ENCODE measurements around the gene ASCL4. TPM values are rescaled to one million over a fixed set of nuclear protein-coding genes. Genes with fewer than 3 reads are reported as not detected.

Gene ASCL4
- total and polyA plus RNA-seq, 2 of the 4 experiments (the other 2 are of a cell fraction) = not detected

- Histone ChIP-seq H3K56ac (ENCODE audit: extremely low read depth, insufficient read depth, low read length) (no peak overlapping the region), H4K91ac (ENCODE audit: insufficient read depth, low read depth, low read length) (no peak overlapping the region), H3K4me2 (ENCODE audit: low read depth, low read length) (no peak overlapping the region), H3K9me3 (ENCODE audit: control insufficient read depth, insufficient read depth, low read length) (no peaks in the 10 kb centered on the region), H4K8ac (ENCODE audit: low read depth in 2 of 2, low read length in 2 of 2) (no peak overlapping the region), H3K27ac (ENCODE audit: insufficient read depth, low read length) (no peak overlapping the region), H3K79me1 (ENCODE audit: low read depth in 1 of 2, low read length in 2 of 2) (peaks cover 3 to 14% of the 10 kb centered on the region in 2 experiments; a peak in 3 of 4 replicates), H3K14ac (replicated peaks; ENCODE audit: low read depth, low read length) (no peak overlapping the region), H2AK9ac (replicated peaks; ENCODE audit: low read depth, low read length, poor library complexity) (no peak overlapping the region), H3K9me1 (ENCODE audit: insufficient read depth, low read length) (peaks cover under 1% of the 10 kb centered on the region; the same call in 1 of the 2 replicates), H2AFZ (replicated peaks; ENCODE audit: low read length, poor library complexity) (no peak overlapping the region), H2BK120ac (ENCODE audit: low read depth, low read length) (no peak overlapping the region), H3K9ac (ENCODE audit: low read depth, low read length) (no peak overlapping the region), H4K5ac (ENCODE audit: low read depth, low read length) (no peak overlapping the region), H2BK5ac (ENCODE audit: low read depth, low read length, poor library complexity, severe bottlenecking) (no peak overlapping the region), H3K23ac (ENCODE audit: low read depth, low read length) (no peak overlapping the region), H3K36me3 (ENCODE audit: control insufficient read depth, insufficient read depth, low read length) (peaks cover 56% of the 10 kb centered on the region), H3K4me1 (ENCODE audit: control insufficient read depth, insufficient read depth, low read length) (no peaks in the 10 kb centered on the region), H2BK15ac (ENCODE audit: low read depth, low read length) (no peak overlapping the region), H3K18ac (ENCODE audit: low read depth, low read length) (no peak overlapping the region), H4K20me1 (ENCODE audit: insufficient read depth, low read length) (0 out of 2 replicates have a peak, but pooled peaks cover 4% of the 10 kb centered on the region), H3K4me3 (ENCODE audit: insufficient read depth, low read depth, low read length) (no peak overlapping the region), H2BK20ac (ENCODE audit: low read depth, low read length) (no peak overlapping the region), H3K4ac (ENCODE audit: low read depth, low read length) (no peak overlapping the region), H3K27me3 (ENCODE audit: control insufficient read depth, insufficient read depth, low read length) (no peaks in the 10 kb centered on the region), H2AK5ac (ENCODE audit: low read depth, low read length) (no peak overlapping the region)
- intact Hi-C loops (cut with micrococcal nuclease) = no loop called here
- WGBS, 2 experiments (ENCODE audit: extremely low coverage in 2 of 2, insufficient read length in 1 of 2) = 100% methylated on average over 1 of the region's 4 CpGs; no CpG with 5 or more reads in 1 of the 2 experiments
- in situ Hi-C loops (cut with MboI; ENCODE audit: low sequenced_read_pairs) = no loop called here
- TF ChIP-seq MXI1 (IDR thresholded peaks at IDR 0.05; ENCODE audit: borderline replicate concordance, low read depth, low read length) (no peak), NFE2L2 (IDR thresholded peaks at IDR 0.05; ENCODE audit: low read depth, low read length) (no peak), CHD1 (IDR thresholded peaks at IDR 0.05; ENCODE audit: low read depth, low read length) (no peak), BHLHE40 (IDR thresholded peaks at IDR 0.05; ENCODE audit: low read depth, low read length) (no peak), RFX5 (IDR thresholded peaks at IDR 0.05; ENCODE audit: low read depth, low read length) (no peak), CTCF (conservative IDR thresholded peaks at IDR 0.05; ENCODE audit: low read depth, low read length) (no peak), CEBPB (IDR thresholded peaks at IDR 0.05; ENCODE audit: low read depth, low read length) (no peak), FOS (IDR thresholded peaks at IDR 0.05; ENCODE audit: low read depth, low read length) (no peak), POLR2A (IDR thresholded peaks at IDR 0.05; ENCODE audit: low read depth, low read length) (no peak), MAFK (IDR thresholded peaks at IDR 0.05; ENCODE audit: low read depth, low read length) (no peak), SMC3 (IDR thresholded peaks at IDR 0.05; ENCODE audit: low read depth, low read length) (no peak), RCOR1 (IDR thresholded peaks at IDR 0.05; ENCODE audit: insufficient replicate concordance, low read length) (no peak)
- TF ChIP-seq, protein P1, sequence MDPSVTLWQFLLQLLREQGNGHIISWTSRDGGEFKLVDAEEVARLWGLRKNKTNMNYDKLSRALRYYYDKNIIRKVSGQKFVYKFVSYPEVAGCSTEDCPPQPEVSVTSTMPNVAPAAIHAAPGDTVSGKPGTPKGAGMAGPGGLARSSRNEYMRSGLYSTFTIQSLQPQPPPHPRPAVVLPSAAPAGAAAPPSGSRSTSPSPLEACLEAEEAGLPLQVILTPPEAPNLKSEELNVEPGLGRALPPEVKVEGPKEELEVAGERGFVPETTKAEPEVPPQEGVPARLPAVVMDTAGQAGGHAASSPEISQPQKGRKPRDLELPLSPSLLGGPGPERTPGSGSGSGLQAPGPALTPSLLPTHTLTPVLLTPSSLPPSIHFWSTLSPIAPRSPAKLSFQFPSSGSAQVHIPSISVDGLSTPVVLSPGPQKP (IDR thresholded peaks at IDR 0.05; ENCODE audit: borderline replicate concordance, low read depth, low read length) = no peak
- no TSS peak for BruUV-seq (replicated peaks)
- ATAC-seq (ENCODE audit: low read depth) (no peak), DNase-seq (no peak)
- ChIA-PET CTCF (interaction anchor here (0.6 kb wide), 1 partner anchor 1422 kb away, joined by 3 read pairs; no protein-coding TSS in a partner anchor), POLR2A (ENCODE audit: unreplicated experiment) (no interaction called here)
- dilution Hi-C loops (cut with HindIII; ENCODE audit: low sequenced_read_pairs, unreplicated experiment) = no loop called here
Observed at GRCh38 chr12:107736914-107737313, 37.6 kb upstream of the ASCL4 start.

All from IMR-90 (cell line).